ENCODE results near the gene CYP51A1.
"Not testable (repeated sequence)": the region's sequence is repeated elsewhere in the genome, so short reads cannot be mapped to it uniquely, and the experiment has no call there.

The CYP51A1 gene

GRCh38 chr7:92121681-92122080, 12.6 kb downstream of the CYP51A1 start:
- DNase-seq, result no peak

GRCh38 chr7:92119213-92119759, 15.0 kb downstream of the CYP51A1 start:
- no peak for DNase-seq

- no peak for DNase-seq
Observed at GRCh38 chr7:92116949-92117348, 17.3 kb downstream of the CYP51A1 start.

- DNase-seq, result no peak
Observed at GRCh38 chr7:92115821-92116220, 18.5 kb downstream of the CYP51A1 start.

- DNase-seq, result no peak
Observed at GRCh38 chr7:92110857-92111256, 23.4 kb downstream of the CYP51A1 start.

GRCh38 chr7:92108821-92109220, 25.5 kb downstream of the CYP51A1 start:
- DNase-seq, result no peak

GRCh38 chr7:92102862-92103261, 31.4 kb downstream of the CYP51A1 start:
- not testable (repeated sequence) for DNase-seq

GRCh38 chr7:92100534-92100933, 33.7 kb downstream of the CYP51A1 start:
- DNase-seq, result no peak

GRCh38 chr7:92095380-92095779, 38.9 kb downstream of the CYP51A1 start:
- DNase-seq, result no peak

- no peak for DNase-seq
Observed at GRCh38 chr7:92092210-92092609, 42.1 kb downstream of the CYP51A1 start.

- no peak for DNase-seq
Observed at GRCh38 chr7:92088266-92088665, 46.0 kb downstream of the CYP51A1 start.

- DNase-seq, result not testable (repeated sequence)
Observed at GRCh38 chr7:92083922-92084321, 50.4 kb downstream of the CYP51A1 start.

GRCh38 chr7:92076509-92076908, 57.8 kb downstream of the CYP51A1 start:
- DNase-seq, result no peak

- no peak for DNase-seq
Observed at GRCh38 chr7:92075455-92076158, 58.7 kb downstream of the CYP51A1 start.

GRCh38 chr7:92072708-92073107, 61.6 kb downstream of the CYP51A1 start:
- no peak for DNase-seq

- no peak for DNase-seq
Observed at GRCh38 chr7:92072121-92072520, 62.2 kb downstream of the CYP51A1 start.

GRCh38 chr7:92071032-92071431, 63.2 kb downstream of the CYP51A1 start:
- no peak for DNase-seq

- DNase-seq, result no peak
Observed at GRCh38 chr7:92064438-92065029, 69.7 kb downstream of the CYP51A1 start.

Data from NCI-H1436 (cell line).